UCSD-AML1 (cell line): ENCODE results near the gene CCT6A.
"Not testable (repeated sequence)": the region's sequence is repeated elsewhere in the genome, so short reads cannot be mapped to it uniquely, and the experiment has no call there.

ENCODE experiments used
- DNase-seq: peaks from one replicate; lab custom pipeline; 2025; ENCODE audit not compliant: unreplicated experiment; lab: John Stamatoyannopoulos, UW

Gene CCT6A

DNA sequence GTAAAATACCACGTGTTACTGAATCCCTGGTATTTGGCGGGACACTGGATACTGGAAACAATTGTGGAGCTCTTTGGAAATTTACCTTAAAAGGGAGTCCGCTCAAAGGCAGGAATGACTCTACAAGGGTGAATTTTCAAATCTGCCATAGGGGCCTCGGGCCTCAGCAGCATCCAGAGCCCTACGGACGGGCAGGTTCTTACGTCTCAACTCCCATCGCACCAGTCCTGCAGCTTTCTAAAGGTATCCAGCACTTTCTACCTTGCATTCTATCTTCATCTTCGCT, 569 bp upstream of the CCT6A start:
- no peak for DNase-seq

DNA sequence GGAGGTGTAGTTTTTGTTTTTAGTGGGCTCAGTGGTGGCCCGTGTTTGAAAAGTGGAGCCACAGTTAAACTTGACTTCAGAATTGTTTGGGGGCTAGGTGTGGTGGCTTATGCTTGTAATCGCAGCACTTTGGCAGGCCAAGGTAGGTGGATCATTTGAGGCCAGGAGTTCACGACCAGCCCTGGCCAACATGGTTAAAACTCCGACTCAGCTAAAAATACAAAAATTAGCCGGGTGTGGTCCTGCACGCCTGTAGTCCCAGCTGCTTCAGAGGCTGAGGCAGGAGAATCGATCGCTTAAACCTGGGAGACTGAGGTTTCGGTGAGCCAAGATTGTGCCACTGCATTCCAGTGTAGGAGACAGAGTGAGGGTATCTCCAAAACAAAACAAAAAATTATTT, 1.8 kb downstream of the CCT6A start:
- no peak for DNase-seq

DNA sequence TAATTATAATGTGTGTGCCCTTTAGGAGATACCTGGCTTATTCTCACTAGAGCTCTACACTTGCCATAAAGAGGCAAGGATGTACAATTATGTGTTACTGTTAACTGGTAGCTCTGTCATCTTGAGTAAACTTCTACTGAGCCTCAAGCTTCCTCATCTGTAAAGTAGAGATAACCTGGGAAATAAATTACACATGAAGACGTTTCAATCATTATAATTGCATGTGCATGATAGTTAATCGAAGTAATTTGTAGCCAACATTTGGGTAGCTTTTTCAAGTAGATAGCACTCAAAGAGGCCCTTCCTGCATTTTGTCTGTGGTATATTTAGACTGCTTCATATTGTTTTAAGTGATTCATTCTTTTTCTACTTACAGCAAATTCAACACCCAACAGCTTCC, 2.4 kb downstream of the CCT6A start:
- DNase-seq, result no peak

DNA sequence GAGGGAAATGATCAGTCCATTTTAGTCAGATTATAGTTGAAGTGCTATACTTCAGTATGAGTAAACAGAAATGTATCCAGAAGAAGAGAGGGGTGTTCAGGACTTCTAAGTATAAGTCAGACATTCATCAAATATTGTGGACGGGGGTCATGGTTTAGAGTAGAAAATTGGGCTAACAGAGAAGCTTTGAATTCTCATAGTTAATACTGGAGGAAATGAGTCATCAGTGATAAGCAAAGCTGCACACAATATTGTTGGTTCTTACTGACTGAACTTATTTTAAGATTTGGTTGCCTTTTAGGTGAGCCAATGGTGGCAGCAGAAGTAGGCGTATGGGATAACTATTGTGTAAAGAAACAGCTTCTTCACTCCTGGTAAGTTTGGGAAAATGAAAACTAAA, 10.8 kb downstream of the CCT6A start:
- no peak for DNase-seq

DNA sequence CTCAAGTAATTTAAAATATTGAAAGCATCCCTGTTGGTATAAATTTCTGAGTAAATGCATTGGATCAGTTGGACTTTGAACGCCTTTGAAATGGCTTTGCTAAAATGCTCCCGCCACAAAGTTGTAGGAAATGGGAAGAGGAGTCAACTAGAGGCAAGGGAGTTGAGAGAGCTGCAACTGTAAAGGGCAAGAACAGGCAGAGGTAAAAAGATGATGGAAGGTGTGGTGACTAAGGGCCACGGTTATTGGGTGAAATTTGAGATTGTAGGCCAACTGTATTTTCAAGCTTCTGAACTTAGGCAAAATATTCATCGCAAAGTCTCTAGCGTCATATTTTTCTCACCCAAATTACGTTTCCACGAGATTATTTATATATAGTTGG, 11.9 kb downstream of the CCT6A start:
- DNase-seq, result no peak

DNA sequence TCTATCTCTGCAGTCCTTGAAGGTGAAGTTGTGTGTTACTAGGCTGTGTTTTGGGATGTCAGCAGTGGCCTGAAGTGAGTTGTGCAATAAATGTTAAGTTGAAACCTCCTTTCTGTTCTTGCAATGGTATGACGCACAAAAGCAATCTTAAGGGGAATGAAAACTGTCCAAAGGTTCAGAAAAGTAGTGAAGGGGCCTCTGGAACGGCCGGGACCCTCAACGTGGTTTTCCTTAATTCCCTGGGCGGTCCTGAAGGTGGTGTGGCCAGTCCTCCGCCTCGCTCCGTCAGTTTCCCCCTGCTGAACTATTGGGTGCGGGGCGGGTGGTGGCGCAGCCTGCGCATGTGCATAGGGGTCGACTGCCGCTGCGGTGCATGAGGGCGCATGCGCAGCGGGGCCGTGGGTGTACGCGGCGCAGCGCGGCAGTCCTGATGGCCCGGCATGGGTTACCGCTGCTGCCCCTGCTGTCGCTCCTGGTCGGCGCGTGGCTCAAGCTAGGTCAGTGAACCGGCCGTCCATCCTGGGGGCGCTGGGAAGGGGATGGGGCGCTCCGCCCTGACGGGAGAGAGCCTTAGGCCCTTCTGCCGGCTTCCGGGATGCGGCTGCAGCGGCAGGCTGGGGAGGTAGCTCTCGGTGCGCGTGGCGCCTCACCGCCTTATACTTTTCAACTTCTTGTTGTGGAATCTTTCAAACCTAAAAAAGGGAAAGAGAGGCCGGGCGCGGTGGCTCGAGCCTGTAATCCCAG, 12.5 kb downstream of the CCT6A start, which contains the start of gene SUMF2:
Gene SUMF2 (plus strand): TSS at position 405 of the 744 bp plus-strand sequence. CDS start 26 bp downstream, at position 431.
- peak; percentile 86 for DNase-seq

DNA sequence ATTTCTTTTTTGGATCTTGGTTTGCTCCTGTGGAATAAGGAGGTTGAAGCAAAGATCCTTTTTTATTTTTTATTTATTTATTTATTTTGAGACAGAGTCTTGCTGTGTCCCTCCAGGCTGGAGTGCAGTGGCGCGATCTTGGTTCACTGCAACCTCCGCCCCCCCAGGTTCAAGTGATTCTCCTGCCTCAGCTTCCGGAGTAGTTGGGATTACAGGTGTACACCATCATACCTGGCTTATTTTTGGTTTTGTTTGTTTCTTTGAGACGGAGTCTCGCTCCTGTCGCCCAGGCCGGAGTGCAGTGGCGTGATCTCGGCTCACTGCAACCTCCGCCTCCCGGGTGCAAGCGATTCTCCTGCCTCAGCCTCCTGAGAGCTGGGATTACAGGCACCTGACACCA, 14.8 kb downstream of the CCT6A start:
- DNase-seq, result not testable (repeated sequence)

DNA sequence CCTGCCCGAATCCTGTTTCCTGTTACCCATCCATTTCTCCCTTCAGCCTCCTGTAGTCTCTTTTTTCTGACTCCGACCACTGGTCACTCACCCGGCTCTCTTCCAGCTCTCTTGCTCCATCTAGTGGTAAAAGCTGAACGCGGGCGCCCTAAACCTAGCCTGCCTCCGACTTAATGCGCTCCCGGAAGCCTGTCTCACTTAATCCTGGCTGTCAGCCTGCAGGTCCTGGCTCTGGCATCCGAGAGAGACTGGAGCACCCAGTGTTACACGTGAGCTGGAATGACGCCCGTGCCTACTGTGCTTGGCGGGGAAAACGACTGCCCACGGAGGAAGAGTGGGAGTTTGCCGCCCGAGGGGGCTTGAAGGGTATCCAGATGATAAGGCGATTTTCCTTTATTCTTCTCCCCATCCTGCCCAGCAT, 22.8 kb downstream of the CCT6A start:
- peak; percentile 53 for DNase-seq

DNA sequence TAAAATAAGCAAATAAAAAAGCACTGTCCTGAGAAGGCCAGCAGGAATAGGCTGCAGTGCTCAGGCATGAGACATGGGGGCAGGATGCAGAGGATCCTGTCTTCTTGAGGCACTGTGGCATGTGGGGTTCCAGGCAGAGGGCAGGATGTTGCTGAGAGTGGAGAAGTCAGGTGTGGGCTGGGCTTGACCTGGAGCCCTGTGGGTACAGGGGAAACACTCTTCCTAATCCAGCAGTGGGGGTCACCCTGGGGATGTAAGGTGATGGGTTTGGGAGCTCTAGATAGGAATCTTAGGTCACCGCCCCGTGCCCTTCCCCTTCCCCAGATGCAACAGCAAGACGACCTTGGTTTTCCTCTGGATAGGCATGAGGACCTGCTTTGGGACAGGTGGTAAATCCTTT, 26.1 kb downstream of the CCT6A start:
- DNase-seq, result no peak

DNA sequence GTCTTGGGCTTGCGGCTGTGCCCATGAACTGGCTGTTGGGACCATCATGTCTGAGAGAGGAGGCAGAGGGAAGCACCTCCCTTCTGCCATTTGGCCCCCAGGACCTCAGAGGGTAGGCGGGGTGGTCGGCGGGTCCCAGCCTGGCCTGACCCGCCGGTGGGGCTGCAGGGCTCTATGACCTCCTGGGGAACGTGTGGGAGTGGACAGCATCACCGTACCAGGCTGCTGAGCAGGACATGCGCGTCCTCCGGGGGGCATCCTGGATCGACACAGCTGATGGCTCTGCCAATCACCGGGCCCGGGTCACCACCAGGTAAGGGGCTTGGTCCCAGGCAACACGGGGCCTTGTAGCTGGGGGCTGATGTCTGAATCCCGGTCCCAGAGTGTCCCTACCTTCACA, 26.6 kb downstream of the CCT6A start:
- DNase-seq, result no peak

DNA sequence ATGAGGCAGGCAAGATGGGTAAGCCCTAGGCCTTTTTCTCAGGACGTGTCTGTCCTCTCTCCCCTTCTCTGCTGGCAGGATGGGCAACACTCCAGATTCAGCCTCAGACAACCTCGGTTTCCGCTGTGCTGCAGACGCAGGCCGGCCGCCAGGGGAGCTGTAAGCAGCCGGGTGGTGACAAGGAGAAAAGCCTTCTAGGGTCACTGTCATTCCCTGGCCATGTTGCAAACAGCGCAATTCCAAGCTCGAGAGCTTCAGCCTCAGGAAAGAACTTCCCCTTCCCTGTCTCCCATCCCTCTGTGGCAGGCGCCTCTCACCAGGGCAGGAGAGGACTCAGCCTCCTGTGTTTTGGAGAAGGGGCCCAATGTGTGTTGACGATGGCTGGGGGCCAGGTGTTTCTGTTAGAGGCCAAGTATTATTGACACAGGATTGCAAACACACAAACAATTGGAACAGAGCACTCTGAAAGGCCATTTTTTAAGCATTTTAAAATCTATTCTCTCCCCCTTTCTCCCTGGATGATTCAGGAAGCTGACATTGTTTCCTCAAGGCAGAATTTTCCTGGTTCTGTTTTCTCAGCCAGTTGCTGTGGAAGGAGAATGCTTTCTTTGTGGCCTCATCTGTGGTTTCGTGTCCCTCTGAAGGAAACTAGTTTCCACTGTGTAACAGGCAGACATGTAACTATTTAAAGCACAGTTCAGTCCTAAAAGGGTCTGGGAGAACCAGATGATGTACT, 28.1 kb downstream of the CCT6A start:
- no peak for DNase-seq

DNA sequence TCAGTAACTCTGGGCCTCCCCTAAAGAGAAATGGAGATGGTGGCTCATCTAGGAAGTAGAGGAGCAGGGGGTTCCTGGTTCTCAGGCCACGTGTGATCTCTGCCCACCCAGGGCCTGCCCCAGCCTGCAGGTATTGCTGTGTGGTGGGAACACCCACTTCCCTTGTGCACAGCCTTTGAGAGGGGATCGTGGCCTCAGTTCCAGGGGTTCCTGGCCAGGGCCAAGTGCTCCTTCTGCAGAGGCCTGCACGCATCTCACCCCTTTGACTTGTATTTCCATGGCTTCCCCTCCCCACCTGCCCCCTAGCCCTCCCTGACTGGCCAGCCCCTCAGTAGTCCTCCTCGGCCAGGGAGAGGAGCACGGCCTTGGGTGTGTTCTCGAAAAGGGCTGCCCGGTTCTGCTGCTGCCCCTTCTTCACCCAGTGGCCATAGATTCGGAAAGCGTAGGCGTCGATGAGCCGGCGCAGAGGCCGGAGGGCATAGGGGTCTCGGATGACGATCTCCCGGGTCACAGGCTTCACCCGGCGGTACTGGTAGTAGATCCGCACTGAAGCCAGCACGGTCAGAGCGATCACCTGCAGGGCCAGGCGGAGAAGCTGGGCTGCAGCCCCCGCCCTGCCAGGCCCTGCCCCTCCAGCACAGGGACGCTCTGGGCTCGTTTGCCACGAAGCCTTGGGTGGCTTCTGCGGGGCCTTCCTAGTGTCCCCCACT, 29.3 kb downstream of the CCT6A start:
- DNase-seq, result not testable (repeated sequence)

DNA sequence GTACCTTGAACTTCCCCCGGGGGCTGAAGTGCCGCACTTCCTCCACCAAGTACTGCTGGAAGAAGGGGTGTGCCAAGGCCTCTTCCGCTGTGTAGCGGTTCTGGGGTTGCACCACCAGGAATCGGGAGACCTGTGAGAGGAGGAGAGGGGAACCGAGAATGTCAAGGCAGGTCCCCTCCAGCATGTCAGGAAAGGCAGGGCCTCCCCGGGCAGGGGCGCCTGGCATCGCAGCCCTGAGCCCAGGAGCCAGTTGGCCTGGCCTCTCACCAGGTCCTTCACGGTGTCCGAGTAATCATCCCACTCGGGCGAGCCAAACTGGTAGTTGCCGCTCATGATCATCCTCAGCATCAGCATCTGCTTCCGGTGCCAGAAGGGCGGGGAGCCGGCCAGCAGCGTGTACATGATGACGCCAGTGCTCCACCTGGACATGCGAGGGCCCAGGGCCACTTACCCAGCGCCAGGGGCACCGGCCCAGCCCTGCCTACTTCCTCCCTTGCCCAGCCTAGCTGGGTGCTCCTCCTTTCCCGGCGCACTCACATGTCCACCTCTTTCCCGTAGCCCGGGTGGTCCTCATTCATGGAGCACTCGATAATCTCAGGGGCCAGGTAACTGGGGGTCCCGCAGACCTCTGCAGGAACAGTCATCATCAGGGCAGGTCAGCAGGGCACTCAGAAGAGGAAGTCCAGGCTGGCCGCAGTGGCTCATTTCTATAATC, 30.2 kb downstream of the CCT6A start:
- DNase-seq, result no peak

DNA sequence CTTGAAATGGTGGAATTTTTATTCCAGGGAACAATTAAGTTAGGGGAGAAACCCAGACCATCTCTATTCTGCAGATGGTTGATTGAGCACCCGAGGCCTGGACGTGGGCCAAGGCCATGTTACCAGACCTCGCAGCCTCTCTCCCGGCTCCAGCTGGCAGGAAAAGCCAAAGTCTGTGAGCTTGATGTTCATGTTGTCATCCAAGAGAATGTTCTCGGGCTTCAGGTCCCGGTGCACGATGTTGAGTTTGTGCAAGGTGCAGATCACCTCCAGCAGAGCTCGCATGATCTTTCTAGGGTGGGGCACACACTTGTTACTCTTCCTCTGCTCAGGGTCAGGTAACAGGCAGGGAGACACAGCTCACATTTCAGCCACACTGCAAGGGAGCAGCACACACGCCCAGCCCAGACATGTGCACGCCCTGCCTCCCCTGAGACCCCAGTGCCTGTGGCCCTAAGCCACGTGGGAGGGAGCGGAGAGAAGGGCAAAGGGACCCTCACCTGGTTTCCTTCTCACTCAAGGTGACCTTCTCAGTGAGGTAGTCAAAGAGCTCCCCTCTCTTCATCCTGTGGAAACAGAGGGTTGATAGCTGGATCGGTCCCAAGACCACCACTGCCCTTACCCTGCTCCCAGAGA, 31.7 kb downstream of the CCT6A start:
- DNase-seq, result no peak

DNA sequence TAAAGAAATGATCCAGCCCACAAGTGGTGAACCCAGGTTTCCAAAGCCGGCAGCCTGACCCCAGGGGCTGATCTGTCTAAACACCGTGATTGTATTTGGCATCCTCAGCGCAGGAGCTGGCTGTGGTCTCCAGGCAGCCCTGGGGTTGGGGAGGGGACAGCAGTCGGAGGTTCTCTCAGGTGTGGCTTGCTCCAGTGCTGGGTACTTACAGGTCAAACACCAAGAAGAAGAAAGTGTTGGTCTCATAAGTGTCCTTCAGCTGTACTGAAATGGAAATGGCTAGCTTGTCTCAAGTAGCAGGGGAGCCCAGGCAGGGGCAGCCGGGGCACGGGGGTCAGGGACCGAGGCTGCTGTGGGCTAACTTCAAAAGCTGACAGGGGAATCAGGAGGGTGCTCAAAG, 35.2 kb downstream of the CCT6A start:
- DNase-seq, result no peak

DNA sequence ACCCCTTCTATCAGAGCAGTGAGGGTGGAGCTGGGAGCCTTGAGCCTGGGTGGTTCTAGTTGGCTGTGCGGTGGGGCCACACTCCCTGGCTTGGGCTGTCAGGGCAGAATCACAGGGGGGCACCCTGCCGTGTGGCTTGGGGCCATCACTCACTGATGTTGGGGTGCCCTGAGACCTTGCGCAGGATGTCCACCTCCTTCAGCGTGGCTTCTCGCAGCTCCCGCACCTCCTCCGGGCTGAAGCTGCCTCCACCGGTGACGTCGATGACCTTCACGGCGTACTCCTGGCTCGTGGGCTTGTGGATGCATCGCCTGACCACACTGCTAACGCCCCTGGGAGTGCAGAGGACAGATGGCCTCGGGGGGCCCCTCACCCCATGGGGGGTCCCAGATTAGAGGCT, 35.9 kb downstream of the CCT6A start:
- no peak for DNase-seq

DNA sequence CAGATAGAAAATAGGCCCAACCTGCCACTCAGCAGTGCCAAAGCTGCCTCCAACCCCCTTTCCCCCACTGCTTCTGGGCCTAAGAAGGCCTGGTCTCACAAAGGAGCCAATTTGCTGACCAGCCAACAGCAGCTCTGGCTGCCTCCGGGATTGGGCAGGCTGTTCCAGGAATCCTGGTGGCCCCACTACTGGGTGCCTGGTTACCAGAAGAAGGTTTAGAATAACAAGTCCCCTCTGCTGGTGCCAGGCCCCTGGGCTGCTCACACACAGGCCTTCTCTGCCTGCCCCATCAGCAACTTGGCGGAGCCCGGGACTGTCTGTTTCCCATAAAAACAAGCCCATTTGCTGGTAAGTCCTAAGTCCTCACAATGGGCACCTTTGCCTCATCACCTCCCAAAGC, 40.0 kb downstream of the CCT6A start:
- no peak for DNase-seq

DNA sequence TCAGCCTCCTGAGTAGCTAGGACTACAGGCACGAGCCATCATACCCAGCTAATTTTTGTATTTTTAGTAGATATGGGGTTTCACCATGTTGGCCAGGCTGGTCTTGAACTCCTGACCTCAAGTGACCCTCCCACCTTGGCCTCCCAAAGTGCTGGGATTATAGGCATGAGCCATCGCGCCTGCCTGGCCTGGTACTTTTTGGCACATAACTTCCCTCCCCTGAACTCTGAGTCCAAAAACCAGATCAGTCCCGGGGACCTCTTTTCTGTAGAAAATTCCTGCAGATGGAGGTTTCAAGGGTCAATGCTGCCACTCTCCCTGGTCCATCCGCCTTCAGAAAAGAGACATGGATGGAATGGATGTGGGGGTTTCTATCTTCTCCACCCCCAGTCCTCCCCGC, 40.8 kb downstream of the CCT6A start:
- DNase-seq, result not testable (repeated sequence)

DNA sequence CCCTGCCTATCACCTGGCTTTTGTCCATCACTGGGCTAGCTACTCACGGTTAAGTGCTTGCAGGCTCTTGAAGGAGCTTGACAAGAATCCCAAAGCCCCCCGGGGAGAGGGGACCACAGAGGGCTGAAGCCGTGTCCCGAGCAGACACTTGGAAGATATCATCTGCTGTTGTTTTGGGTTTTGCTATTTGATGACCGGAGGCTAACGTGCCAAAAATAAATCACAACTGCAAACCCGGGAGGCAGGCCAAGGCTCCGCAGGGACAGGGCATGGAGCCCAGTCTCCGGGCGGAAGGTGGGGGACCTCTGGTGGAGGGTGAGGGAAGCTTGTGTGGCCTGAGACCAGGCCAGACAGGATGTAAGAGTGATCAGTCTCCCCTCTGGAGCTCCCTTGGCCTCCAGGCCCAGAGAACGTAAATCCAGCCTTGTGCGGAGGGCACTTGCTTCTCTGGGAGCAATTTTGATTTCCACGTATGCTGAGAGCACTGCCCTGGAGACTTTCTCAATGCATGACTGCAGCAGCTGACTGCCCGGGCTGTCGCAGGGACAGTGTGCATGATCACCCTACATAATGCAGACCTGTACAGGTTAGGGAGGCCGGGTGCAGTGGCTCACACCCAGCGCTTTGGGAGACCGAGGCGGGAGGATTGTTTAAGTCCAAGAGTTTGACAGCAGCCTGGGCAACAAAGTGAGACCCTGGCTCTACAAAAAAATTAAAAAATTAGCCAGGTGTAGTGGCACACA, 41.4 kb downstream of the CCT6A start, which contains the start of gene PHKG1:
Gene PHKG1 (minus strand): TSS at position 164 of the 743 bp plus-strand sequence. CDS start 4,011 bp downstream, outside the sequence.
- DNase-seq, result no peak

DNA sequence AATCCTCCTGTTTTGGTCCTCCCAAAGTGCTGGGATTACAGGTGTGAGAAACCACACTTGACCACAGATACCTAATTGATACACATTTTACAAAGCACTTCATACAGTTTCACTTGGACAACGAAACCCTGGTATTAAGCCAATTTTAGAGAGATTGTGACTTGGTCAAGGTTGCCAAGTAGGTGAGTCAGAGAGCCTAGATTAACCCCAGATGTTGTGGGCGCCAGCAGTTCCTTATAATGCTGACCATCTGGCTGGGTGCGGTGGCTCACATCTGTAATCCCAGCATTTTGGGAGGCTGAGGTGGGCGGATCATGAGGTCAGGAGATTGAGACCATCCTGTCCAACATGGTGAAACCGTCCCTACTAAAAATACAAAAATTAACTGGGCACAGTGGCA, 46.1 kb downstream of the CCT6A start:
- no peak for DNase-seq
